ENCODE measurements around the gene RPL18A.

The RPL18A gene

GRCh38 chr19:17859533-17860330 lies at the start of gene RPL18A:
RPL18A (plus strand) TSS chr19:17859910; CDS start chr19:17859957, 47 bp downstream.
- DNase-seq = peak; percentile 84

DNA sequence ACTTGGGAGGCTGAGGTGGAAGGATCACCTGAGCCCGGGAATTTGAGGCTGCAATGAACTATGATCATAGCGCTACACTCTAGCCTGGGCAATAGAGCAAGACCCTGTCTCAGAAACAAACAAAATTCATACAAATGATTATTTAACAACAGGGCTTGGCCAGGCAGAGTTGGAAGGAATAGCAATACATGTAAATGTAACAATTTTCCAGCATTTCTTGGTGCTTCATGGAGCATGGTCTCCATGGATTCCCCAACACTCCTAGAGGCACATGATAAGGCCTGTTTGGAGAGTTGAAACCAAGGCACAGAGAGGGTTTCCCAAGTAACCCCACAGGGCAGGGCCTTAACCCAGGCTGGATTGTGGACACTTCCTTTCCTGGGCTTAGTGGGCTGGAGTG lies 48.6 kb upstream of the RPL18A start:
- DNase-seq = no peak

DNA sequence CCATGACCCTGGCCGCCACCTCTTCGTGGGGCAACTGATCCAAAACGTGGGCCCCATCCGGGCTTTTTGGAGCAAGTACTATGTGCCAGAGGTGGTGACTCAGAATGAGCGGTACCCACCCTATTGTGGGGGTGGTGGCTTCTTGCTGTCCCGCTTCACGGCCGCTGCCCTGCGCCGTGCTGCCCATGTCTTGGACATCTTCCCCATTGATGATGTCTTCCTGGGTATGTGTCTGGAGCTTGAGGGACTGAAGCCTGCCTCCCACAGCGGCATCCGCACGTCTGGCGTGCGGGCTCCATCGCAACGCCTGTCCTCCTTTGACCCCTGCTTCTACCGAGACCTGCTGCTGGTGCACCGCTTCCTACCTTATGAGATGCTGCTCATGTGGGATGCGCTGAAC lies 48.0 kb upstream of the RPL18A start:
- no peak for DNase-seq

- no peak for DNase-seq
Observed at GRCh38 chr19:17812099-17812498, 47.6 kb upstream of the RPL18A start.

DNA sequence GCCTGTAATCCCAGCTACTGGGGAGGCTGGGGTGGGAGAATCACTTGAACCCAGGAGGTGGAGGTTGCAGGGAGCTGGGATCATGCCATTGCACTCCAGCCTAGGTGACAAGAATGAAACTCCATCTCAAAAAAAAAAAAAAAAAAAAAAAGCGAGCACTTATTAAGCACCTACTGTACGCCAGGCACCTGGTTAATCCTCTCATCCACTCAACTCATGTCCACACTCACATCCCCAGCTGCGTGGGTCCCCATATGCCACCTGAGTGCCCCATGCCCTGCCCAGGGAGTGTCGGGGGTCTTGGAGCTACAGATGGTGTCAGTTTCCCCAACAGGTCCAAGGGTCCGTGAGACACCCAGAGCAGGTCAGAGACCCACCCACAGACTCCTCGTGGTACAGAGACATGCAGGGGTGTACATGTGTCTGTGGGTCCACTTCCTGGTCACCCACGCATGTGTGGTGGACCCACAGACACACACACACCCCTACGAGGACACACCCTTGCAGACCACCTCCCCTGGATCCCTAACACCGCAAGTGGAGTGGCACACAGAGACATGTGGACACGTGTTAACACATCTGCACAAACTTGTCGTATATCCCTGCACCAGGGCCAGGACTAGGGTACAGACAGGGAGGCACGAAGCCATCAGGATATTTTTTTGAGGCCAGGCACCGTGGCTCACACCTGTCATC lies 41.9 kb upstream of the RPL18A start:
- DNase-seq = no peak

DNA sequence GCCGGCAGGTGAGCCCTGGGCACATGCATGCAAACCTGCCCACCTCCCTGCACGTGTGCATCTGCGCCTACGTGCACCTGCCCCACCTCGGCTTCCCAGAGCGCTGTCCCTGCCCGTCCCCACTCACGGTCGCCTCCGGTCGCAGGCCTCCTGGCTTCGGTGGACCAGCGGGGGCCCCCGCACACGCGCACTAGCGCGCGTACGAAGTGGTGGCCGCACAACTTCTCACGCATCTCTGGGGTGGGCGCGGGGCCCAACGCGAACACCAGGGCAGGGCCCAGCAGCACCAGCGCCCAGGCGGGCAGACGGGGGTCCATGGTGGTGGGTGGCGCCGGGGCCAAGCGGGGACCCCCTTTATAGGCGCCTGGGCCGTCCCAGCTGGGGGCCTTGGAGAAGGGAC lies 38.5 kb upstream of the RPL18A start, which contains the start of gene INSL3:
TSS of gene INSL3 (minus strand) at position 330 of the 400 bp plus-strand sequence. CDS start at position 317, 13 bp downstream.
- DNase-seq = no peak

- DNase-seq = no peak
Observed at GRCh38 chr19:17824339-17824738, 35.4 kb upstream of the RPL18A start.

DNA sequence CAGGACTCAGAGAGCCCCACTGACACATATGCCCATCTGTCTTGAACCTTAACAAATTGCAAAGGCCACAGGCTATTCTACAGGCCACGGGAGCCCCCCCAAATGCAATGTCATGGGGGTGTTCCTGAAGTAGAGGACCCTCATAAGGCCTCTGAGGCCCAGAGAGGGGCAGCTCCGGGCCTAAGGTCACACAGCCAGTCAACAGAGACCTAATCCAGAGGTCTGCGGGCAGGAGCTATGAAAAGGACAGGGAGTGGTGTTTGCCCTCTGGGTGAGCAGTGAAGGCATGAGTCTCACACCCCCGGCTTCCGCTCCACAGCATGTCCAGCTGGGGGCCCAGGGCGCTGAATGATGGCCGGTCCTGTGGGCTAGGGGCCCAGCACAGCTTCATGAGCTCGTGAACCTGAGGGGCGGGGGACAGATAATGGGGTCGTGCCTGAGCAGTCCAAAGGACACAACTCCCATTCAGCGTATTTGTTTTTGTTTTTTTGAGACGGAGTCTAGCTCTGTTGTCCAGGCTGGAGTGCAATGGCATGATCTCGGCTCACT lies 33.1 kb upstream of the RPL18A start:
- no peak for DNase-seq

DNA sequence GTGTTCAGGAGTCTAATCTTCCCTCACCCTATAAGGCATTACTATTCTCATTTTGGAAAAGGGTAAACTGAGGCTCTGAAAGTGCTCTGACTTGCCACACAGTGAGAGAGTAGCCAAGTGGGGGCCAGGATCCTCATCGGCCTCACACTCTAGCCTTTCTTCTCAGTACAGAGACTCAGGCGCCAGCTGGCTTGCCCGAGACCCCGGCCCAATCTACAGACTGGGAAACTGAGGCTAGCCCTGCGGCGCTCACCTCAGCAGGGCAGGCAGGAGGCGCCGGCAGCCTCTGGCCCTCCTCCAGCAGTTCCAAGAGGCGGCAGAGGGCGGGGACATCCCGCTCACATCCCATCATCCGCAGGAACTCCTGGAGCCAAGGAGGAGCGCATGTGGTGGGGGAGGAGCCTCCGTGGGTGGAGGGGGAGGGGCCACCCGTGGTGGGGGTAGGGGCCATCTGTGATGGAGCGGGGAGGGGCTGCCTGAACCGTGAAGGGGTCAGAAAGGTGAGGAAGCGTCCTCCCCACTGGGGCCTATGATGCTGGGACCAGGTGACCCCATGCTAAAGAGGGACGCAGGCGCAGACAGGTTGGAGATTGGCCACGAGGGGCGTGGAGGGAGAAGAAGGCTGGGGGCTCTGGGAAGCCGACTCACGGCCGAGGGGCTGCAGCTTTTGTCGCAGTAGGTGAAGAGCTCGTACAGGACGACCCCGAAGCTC lies 29.7 kb upstream of the RPL18A start:
- peak; percentile 81 for DNase-seq

DNA sequence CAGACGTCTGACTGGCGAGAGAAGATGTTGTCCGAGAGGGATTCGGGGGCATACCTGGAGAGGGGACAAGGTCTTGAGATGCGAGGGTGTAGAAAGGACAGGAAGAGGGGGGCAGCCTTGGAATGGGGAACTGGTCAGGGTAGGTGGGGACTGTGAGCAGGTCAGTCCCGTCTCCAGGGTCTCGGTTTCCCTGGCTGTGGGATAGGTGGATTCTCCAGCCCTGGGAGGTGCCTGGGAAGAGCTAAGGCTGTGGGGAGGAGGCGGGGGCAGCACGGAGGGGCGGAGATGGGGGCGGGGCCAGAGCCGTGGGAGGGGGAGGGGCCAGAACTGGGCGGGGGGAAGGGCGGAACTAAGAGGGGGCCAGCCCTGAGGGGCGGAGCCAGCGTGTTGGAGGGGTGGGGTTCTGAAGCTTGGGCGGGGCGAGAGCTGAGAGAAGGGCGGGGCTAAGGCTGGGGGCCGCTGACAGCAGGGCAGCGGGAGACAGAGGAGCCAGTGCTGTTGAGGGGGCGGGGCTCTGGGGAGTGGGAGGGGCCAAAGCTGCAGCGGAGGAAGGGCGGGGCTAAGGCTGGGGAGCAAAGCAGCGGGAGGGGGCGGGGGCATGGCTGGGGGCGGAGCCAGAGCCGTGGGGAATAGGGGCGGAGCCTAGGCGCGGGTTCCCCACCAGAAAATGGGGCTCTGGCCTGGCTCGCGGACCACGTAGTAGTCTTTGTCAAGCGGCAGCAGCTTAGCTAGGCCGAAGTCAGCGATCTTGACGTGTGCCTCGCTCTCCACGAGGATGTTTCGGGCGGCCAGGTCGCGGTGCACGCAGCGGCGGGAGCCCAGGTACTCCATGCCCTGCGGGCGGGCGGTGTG lies 28.9 kb upstream of the RPL18A start:
- DNase-seq = peak; percentile 95

DNA sequence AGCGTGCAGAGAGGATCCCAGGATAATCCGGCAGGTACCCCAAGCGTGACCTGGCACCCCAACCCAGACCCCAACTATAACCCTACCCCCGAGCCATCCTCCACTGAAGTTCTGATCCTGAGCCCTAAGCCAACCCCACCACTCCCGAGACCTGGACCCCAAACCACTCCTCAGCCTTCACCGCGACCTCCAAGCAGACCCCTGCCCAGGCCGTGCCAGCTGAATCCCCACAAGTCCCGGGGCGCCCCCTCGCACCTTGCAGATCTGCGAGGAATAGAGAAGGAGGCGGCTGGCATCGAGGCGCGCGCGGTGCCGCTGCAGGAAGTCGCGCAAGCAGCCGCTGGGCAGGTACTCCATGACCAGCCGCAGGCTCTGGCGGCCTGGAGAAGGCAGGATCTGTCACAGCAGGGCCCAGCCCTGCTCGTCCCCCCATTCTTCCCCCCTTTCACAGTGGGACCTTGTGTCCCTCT lies 28.3 kb upstream of the RPL18A start:
- DNase-seq = no peak

GRCh38 chr19:17832443-17833208 lies 27.1 kb upstream of the RPL18A start:
- no peak for DNase-seq

- DNase-seq = no peak
Observed at GRCh38 chr19:17834350-17835181, 25.1 kb upstream of the RPL18A start.

DNA sequence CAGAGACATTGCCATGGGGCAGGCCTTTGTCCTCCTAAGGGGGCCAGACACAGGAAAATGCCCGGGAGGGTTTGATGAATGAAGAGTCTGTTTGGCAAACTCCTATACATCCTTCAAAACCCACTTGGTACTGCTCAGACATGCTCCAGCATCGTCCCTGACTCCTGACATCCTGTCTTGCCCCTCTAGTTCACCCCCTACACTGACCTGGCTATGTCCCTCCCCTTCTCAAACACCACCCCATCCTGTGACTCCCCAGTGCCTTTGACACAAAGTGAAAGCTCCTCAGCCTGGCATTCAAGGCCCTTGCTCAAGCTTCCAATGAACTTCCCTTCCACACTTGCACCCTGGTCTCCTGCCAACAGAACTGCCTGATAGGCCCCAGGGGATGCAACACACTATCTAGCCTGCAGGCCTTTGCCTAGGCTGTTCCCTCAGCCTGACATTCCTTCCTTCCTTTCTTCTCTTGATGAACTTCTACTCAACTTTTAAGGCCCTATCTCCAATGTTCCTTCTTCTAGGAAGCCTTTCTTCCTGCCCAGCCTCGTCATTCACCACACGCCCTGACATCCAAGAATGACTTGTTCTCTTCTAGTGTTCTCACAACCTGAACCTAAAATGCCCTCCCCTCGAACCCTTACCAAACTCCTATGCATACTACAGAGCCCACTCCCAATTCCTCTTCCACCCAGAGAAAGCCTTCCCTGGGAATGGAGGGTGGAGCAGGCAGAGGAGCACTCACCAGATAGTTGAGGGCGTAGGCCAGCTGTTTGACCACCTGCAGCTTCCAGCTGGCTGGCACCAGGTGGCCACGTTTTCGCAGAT lies 24.3 kb upstream of the RPL18A start:
- no peak for DNase-seq

GRCh38 chr19:17836530-17836929 lies 23.2 kb upstream of the RPL18A start:
- DNase-seq = no peak

DNA sequence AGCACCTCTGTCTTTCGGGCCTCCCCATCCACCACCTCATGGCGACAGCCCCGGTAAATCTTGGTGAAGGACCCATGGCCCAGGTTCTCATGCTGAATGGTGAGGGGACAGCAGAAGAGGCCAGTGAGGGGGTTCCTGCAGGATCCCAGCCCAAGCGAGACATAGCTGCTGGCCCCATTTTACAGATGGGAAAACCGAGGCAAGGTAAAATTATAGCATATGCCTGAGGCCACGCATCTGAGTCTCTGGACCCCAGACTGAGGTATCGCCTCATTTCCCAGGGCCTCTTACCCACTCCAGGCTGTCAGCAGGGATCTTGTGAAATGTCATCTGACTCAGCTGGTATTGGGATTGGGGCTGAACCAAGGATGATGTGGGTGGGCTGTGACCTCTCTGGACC lies 21.7 kb upstream of the RPL18A start:
- no peak for DNase-seq

DNA sequence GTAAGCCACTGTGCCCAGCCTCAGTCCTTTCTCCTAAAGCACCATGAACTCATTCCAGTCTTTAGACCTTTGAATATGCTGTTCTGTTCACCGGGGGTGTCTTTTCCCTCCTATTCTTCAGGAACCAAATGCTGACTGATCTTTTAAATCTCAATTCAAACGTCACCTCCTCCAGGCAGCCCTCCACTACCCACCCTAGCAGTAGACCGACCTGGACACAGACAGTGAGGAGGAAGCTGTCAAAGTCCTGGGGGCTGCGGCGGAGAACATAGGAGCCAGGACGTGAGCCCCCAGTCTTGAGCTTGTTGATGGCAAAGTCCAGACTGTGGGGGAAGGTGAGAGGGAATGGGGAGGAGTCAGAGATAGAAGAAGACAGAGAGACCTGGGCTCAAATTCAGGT lies 19.7 kb upstream of the RPL18A start:
- no peak for DNase-seq

GRCh38 chr19:17841371-17841809 lies 18.3 kb upstream of the RPL18A start:
- no peak for DNase-seq

Data from 8988T (cell line).